ENCODE data around the gene KLHL17.

KLHL17 gene

DNA sequence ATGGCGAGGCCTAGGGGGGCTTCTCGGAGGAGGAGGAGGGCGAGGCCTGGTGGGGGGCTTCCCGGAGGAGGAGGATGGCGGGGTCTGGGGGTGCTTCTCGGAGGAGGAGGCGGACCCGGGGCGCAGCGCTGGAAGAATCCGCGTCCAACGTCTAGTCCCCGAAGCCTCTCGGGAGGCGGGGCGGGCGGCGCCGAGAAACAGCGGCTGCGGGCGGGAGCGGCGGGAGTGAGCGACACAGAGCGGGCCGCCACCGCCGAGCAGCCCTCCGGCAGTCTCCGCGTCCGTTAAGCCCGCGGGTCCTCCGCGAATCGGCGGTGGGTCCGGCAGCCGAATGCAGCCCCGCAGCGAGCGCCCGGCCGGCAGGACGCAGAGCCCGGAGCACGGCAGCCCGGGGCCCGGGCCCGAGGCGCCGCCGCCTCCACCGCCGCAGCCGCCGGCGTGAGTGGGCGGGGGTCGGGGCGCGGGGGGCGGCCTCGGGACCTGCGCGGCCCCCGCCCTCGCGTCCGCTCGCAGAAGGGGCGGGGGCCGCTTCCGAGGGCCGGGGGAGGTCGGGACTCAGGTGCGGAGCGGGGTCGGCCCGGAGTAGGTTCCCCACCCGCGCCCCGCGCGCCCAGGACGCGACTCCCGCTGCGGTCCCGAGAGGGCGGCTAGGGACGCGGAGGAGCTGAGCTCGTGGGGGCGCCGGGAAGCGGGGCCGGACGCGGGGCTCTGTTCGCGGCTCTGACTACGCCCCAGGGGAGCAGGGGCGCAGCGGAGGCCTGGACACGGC lies at the start of gene KLHL17:
TSS of gene KLHL17 (plus strand) at position 222 of the 769 bp plus-strand sequence. CDS start at position 332, 110 bp downstream.
- peak; percentile 87 to 89 for DNase-seq

DNA sequence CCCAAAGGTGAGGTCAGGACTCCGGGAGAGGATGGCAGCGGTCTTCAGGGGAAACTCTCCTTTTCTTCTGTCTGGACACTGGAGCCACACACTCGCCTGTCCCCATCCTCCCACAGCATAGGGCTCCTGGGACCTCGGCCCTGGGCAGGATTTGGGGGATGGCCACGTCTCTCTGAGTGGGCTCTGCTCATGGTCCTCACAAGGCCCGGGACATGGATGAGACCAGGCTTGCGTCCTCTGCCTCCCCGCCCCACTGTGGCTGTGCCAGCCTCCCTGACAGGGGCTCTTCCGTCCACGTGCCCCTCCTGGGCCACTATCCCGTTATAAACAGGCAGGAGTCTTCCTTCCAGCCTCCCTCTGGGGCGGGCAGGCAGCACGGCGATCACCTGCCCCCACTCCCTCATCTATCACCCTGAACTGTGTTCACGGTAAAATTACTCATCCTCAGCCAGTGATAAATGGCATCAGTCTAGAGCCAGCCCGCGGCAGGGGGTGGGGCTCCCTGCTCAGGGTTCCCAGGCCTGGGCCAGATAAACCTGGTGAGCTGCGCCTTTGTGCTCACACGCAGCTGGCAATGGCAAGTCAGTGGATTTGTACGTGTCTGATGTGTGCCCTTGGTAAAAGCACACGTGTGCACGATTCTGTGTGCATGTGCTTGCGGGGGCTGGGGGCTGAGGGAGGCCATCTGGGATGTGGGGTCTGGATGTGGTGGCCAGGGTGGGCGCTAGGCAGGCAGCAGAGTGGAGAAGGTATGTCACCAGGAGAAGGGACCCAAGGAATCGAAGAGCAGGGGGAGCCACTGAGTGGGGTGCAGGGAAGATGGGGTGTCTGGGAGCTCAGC lies 49.3 kb upstream of the KLHL17 start:
- no peak for DNase-seq

DNA sequence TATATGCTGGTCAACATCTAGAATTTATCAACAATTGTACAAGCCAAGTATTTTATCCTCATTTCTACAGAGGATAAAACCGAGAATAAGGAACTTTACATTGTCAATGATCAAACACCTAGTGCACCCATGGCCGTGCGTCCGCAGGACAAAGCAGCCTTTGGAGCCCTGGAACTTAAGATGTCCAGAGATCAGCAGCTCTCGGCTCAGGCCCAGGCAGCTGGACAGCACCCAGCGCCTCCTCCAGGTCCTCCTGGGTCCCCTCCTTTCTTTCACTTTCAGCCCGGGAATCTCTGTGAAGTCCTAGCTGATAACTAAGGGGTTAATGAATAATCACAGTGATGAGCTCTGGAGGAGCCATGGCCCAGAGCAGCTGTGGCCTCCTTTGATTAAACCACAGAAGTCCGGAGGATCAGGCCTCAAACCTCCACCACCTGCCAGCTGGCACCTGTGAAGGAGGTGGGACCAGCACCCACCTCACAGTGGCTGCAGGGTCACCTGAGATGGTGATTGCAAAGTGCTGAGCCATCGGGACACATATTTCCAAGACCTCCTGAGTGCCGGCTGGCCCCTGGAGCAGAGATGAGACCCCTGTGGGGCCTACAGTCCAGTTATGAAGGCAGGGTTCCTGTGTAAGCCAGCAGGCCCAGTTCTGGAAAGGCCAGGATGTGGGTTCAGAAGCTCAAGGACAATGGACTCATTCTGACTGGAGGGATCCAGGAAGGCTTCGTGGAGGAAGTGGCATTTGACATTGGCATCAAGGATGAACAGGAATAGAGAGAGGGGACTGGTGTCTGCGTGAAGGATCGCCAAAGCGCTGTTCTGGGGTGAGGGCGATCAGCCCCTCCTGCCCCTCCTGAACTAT lies 48.3 kb upstream of the KLHL17 start:
- no peak for DNase-seq

DNA sequence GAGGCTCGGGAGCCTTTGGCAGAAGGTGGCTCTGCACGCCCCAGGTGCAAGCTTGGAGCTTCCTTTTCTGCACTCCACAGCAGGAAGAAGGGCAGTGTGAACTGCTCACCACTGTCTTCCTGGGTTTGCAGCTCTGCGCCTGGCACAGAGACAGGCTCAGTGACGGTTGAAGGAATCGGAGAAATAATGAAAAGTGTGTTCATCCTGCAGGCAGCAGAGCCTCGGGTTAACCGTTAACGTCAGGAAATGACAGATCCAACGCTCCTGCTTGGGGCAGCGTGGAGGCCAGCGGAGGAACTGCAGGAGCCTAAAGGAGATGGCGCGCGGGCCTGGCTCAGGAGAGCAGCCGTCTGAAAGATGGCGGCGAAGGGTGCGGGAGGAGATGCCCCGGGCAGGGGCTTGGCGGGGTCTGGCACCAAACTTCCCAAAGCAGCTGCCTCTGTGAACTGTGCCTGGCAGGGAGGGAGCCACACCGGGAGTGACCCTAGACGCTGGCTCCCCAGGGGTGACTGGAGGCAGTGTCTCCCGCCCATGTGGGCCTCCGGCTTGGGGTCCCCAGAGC lies 47.6 kb upstream of the KLHL17 start:
- no peak for DNase-seq

DNA sequence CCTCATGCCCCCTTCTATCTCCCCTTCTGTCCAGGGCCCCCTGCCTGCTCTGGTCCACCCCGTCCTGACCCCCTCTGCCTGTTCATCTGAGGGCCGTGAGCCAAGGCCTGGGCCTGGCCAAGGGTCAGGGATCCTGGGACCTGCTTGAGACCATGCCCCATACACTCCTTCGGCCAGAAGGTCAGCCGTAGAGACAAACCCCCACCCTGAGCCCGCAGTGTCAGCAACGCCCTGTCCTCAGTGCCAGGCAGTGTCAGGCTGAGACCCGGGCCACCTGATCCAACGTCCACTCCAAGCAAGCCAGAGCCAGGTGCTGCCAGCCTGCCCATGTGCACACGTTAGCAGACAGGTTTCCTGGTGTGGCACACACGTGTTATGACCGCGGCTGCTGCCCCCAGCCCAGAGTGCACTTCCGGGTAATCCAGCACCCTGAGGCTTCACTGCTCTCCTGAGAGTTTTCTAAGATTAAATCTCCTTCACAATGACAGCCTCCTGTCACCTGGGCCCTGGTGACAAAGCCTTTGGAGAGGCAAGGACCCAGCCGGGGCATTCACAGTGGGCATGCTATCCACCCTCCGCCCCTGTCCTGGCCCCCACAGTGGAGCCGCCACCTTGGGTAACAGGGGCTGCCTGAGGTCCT lies 46.8 kb upstream of the KLHL17 start:
- DNase-seq: no peak

DNA sequence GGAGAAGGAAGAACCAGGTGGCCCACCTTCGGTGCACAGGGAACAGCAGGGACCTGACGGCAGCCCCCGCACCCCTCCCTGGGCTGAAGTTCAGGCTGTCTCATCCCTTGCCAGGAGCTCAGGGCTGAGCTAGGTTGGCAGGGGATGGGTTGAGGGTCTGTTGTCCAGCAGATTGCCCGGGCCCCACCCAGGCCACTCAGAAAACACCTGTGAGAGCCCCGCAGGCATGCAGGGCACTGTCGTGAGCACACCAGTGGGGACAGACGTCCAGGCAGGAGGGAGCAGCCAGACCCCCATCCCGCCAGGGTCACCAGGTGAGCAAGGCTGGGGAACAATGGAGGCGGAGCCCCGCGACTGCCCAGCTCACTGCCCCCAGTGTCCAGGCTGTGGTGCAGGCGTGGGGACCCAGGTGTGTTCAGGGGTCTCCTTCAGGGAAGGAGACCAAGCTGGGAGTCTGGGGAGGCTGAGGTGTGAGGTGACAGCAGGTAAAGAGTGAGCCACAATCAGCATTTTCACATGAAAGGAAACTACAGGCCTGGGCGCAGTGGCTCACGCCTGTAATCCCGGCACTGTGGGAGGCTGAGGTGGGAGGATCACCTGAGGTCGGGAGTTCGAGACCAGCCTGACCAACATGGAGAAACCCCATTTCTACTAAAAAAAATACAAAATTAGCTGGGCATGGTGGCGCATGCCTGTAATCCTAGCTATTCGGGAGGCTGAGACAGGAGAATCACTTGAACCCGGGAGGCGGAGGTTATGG lies 46.1 kb upstream of the KLHL17 start:
- no peak for DNase-seq

DNA sequence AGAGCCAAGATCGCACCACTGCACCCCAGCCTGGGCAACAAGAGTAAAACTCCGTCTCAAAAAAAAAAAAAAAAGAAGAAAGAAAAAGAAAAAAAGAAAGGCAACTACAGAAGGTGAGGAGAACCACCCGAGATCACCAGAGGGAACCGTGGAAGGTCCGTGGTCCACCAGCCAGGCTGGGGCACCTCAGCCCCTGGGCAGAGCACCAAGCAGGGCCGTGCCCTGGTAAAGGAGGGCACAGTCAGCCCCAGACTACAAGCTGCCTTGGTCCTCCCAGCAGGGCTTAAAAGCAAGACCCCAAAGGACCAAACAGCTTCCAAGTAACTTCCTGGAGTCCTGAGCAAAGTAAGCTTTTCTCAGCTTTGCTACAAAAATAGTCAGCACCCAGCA lies 45.5 kb upstream of the KLHL17 start:
- DNase-seq: no peak

DNA sequence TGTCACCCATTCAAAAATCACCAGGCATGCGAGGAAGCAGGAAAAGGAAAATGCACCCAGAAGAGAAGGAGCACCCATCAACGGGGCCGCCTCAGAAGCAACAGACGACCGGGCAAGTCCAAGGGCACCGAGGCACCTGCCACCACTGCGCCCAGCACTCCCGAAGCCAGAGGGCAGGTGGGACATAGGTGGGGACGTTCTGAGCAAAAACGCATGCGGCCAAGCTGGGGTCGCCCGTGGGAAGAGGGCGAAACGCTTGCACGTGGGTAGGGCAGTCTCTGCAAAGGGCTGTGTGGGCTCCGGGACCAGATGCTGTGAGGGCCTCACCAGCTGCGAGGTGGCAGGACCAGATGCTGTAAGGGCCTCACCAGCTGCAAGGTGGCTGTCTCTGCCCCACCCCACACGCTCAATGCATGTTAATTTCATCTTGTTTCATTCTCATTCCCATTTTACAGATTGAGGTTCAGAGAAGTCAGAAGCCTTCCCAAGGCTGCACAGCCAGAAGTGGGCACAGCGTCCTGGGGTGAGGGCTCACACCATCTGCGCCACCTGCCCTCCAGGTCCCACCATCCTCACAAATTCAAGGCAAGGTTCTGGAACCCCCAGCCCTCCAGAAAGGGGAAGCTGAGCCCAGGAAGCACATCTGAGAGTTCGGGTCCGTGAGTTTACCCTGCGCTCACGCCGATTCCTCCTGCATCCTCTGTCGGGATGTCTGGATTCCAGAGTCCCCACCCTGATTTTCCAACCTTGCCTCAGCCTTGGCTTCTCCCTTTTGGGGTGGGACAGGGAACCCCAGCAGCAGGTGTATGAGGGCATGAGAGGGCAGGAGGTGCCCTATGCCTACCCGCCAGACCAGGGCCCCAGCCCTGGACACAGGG lies 44.9 kb upstream of the KLHL17 start:
- no peak for DNase-seq

DNA sequence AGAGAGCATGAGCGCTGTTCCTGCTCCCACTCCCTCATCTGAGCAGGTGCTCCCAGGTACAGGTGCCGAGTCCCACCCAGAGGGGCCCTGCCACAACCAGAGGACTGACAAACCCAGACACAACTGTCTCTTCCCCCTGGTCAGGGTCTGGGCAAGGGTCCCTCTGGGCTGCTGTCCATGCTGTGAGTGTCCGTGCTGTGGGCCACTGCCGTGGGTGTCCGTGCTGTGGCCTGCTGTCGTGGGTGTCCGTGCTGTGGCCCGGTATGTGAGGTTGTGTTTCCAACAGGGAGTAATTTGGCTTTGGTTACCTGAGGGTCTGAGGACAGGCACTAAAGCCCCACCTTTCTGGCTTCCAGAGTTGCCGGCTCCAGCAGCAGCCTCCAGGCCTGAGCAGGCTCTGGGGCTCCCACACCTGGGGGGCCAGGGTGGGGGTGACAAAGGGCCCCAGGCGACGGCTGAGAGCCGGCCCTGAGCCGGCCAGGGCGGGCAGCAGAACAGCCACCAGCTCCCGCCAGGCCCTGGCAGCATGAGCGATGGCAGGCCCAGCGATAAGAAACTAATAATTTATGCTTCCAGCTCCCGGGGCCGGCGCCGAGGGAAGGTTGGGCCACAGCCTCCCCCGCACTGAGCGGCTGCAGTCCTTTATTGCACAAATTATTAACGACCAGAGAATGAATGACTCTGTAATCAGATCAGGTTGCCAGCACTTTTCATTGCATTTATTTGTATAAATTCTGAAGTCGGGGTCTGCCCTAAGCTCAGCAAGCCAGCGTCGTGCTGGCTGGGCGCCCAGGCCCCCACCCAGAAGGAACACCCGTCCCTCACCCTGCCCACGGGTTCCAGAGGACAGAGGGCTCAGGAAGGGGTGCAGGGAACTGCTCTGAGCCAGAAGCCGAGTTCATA lies 44.0 kb upstream of the KLHL17 start:
- no peak for DNase-seq

DNA sequence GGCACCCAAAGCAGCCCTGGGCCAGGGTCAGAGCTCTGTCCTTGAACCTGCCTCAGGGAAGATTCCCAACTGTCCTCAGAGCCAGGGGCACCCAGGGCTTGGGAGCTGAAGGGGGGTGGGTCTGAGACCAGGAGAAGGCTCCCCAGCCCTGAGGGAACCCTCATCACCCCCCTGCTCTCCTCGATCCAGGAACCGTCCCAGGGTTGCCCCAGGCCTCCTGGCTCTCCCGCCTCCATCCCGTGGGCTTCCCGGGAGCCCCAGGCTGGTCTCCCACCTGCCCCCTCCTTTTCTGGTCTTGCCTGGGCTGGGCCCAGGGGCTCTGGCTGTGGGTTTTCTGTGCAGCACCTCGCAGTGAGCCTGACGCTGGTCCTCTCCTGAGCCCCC lies 43.3 kb upstream of the KLHL17 start:
- no peak for DNase-seq

DNA sequence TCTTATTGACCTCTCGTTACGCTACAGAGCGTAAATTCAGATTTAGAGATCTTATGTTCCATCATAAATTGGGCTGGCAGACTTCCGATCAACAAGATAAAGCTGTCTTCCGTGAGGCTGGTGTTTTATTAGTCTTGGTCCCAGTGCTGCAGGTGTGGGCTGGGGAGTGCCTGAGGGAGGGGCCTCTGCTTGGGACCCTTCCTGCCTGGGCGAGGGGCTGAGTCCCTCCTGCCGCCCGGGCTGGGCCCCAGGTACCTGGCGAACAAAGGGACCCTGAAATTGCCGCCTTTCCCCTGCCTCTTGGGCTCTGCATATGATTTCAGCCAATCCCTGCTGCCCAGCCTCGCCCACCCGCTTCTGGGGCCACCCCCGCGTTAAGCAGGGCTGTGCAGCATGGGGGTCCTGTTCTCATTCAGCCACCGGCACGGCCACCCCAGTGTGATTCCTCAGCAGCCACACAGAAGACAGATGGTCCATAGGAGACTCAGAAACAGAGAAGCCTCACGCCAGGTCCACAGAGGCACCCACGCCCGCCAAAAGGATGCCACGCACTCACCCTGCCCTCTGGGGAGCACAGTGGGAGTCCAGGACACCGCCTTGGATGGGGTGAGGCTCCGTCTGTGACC lies 42.8 kb upstream of the KLHL17 start:
- DNase-seq: no peak

DNA sequence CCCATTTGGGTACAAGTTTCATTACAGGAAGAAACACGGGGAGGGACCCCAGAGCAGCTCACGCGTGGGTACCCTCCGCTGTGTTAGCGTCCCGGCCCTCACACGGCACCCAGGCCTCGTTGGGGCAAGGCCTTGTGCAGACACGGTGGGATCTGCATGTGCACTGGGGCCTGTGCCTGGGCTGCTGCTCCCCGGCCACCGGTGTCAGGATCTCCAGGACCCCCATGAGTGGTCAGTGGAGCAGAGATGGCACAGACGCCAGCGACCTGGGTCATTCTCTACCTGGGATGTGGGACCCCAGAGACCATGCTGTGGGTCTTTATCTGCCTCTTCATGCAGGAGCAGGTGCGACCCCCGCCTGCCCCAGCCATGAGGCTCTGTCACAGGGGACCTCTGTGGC lies 42.0 kb upstream of the KLHL17 start:
- DNase-seq: no peak

DNA sequence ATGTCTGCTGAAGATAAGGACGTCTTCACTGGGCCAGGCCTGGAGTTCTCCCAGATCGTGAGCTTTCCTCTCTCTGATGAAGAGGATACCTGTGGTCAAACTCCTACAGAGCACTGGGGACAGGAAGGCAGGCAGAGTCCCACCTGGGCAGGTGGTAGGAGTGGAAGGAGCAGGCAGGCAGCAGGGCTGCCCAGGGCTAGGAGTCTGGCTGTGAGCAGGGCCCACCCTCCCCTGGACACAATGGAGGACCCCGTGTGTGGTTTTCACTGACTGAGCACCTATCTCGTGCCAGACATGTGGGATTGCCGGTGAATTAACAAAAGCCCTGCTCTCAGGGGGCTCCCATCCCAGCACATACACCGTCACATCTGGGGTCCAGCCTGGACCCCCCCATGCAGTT lies 41.5 kb upstream of the KLHL17 start:
- DNase-seq: no peak

DNA sequence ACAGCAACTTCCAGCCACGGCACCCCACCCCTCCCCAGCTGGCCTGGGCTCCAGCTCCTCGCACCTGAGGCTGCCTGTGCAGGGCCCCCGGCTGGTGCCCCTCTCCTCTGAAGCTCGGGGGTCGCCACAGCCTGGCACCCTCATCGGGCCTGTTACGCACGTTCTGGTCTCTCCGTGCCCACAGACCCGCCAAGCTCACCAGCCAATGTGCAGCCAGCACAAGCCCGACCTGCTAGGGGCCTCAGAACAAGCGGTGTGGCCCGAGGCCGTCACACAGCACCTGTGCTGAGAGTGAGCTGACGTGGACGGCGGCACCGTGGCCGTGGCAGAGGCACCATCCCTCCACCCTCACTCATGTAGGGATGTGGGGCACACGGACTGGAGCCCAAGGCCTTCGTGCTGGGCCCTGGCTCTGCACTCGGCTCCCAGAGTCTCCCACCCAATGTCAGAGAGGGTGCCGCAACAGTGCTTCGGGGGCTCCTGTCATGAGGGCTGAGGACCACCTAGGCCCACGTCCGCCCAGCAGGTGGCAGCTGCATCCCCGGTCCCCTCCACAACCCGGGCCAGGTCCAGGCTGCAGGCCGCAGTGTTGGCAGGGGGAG lies 41.0 kb upstream of the KLHL17 start:
- DNase-seq: no peak

DNA sequence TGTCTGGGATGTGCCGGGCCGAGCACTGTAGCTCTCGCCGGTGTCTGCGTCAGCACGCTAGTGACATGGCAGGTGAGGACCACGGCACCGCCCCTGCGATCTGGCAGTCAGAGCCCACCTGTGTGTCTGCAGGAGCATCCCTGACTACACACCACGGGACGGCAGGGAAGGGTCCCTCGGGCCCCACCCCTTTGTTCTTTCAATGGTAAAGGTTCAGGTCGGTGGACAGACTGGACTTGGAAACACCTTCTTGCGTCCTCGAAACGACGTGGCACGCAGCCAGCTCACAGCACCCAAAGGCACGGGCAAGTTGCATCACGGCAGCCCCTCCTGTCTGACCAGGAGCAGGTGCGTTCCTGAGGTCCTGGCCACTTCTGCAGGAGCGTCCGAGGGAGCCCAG lies 40.4 kb upstream of the KLHL17 start:
- no peak for DNase-seq

DNA sequence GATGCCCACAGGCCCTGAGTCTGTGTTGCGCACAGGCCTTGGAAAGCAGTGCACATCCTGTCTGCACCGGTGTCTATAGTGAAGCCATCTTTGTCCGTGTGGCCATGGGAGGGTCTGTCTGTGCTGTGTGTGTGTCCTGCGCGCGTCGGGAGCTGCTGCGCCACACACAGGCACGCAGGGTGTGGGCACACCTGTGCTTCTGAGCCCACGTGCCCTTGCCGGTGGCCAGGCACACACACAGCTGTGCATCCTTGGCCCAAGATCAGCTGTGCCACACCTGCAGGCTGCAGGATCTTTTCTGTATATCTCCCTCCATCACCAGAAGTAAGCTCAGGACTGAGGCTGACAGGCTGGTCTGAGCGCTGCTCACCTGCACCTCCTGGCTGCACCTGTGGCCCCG lies 39.9 kb upstream of the KLHL17 start:
- no peak for DNase-seq

DNA sequence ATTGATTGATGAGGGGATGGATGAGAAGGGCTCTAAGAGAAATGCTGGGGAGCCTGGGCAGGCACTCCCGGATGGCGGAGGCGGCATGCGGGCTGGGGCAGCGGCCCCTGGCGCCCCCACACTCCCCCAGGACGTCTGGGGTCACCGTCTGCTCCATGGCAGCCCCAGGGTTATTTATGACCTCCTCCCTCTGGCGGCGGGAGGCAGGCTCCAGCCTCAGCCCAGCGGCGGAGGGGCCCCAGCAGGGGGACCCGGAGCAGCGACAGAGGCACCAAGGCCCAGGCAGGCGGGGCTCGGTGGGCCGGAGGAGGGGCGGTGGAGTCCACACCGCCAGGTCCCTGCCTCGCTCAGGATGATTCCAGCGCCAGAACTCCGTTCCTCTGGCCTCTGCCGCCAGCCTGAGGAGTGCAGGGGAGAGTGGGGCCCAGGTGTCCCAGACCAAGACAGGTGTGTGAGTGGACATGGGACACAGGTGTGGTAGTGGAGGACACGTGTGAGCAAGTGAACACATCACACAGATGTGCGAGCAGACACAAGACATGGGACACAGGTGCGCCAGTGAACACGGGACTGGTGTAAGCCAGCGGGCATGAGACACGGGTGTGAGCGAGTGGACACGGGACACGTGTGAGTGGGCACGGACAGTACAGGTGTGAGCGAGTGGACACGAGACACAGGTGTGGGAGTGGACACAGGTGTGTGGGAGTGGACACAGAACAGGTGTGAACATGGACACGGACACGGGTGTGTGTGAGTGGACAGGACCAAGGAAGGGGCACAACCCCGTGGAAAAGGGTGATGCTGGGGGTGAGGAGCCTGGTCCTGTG lies 39.2 kb upstream of the KLHL17 start:
- DNase-seq: peak in 1 of 2 experiments; percentile 40

All from activated CD4-positive, alpha-beta T cell treated with anti-CD3 and anti-CD28 coated beads, Interleukin-2, amount 50 U/mL, for 48 hours (primary cell).